ENCODE measurements around the gene ADCY9.

DNA sequence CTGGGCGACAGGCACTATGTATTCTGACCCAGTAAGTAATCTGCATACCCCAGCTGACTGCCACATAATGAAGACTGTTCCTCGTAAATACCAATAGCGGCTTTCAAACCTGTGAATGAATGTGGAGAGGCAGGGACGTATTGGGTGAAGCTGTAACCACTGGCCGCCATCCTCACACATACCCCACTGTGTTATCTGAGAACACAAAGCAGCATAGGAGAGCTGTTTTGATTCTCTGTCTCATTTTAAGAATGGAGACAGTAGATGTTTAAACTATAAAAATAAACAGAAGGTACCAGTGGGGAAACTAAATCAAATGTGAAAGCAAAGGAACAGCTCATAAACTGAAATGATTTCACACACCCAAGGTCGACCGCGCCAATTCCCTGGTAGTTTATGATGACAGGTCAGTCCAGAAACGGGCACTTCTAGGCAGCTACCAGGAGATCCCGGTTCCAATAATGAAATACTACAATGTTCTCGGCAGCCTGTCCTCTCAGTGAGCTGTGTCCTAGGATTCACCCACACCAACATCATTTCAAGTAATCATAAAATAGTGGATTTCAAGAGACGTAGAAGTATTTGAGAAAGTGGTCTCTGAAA is 109.7 kb downstream of the ADCY9 start:
- TF ChIP-seq, protein P1, sequence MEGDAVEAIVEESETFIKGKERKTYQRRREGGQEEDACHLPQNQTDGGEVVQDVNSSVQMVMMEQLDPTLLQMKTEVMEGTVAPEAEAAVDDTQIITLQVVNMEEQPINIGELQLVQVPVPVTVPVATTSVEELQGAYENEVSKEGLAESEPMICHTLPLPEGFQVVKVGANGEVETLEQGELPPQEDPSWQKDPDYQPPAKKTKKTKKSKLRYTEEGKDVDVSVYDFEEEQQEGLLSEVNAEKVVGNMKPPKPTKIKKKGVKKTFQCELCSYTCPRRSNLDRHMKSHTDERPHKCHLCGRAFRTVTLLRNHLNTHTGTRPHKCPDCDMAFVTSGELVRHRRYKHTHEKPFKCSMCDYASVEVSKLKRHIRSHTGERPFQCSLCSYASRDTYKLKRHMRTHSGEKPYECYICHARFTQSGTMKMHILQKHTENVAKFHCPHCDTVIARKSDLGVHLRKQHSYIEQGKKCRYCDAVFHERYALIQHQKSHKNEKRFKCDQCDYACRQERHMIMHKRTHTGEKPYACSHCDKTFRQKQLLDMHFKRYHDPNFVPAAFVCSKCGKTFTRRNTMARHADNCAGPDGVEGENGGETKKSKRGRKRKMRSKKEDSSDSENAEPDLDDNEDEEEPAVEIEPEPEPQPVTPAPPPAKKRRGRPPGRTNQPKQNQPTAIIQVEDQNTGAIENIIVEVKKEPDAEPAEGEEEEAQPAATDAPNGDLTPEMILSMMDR (IDR thresholded peaks at IDR 0.05; ENCODE audit: insufficient read depth, low read depth, low read length) = no peak
- TF ChIP-seq EZH2 (IDR thresholded peaks at IDR 0.05; ENCODE audit: insufficient read depth, low read length) = no peak

Data from astrocyte (in vitro differentiated cells and primary cell).